Measurements from ENCODE around the gene ZFAND2A.

- TF ChIP-seq POLR2AphosphoS5 (IDR thresholded peaks at IDR 0.05): no peak
- TF ChIP-seq CTCF (IDR thresholded peaks at IDR 0.05): no peak
- TF ChIP-seq POLR2A (IDR thresholded peaks at IDR 0.05): no peak
Observed at GRCh38 chr7:1170741-1171501, 10.9 kb upstream of the ZFAND2A start.
